DMS53 (cell line): ENCODE results near the gene HAO2.
A peak's percentile ranks its signal among the peaks of the same experiment; 100 is the strongest.
"Not testable (repeated sequence)": the region's sequence is repeated elsewhere in the genome, so short reads cannot be mapped to it uniquely, and the experiment has no call there.

Source experiments
- DNase-seq: peaks from one replicate; lab custom pipeline; 2025; lab: John Stamatoyannopoulos, UW

The HAO2 gene

DNA sequence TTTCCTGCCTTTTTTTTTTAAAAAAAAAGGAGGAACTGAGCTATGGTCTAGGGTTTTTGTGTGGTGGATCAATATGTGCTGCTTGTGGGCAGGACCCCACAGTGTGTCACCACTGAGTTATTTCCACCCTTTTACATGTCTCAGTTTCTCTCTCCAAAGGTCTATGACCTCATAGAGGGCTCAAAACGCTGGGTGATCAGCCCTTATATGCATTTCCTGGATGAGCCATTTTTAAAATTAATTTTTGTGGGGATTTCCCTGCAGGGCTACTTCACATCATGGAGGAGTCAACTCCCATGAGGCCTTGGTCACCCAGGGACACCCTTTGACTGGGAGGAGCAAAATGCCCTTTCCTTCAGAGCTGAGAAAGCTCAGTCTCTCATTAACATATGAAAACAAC lies 20.7 kb upstream of the HAO2 start:
- DNase-seq: no peak

DNA sequence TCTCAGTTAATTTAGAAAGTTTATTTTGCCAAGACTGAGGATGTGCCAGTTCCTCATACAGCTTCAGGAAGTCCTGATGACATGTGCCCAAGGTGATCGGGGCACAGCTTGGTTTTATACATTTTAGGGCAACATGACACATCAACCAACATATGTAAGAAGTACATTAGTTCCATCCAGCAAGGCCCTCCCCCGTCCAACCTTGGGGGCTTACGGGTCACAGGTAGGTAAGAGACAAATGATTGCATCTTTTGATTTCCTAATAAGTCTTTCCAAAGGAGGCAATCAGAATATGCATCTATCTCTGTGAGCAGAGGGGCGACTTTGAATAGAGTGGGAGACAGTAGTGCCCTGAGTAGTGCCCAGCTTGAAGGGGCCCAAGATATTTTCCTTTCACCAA lies 19.6 kb upstream of the HAO2 start:
- DNase-seq: no peak

- not testable (repeated sequence) for DNase-seq
Observed at GRCh38 chr1:119350866-119351265, 17.7 kb upstream of the HAO2 start.

GRCh38 chr1:119351997-119352396 lies 16.6 kb upstream of the HAO2 start:
- no peak for DNase-seq

GRCh38 chr1:119353836-119354235 lies 14.7 kb upstream of the HAO2 start:
- DNase-seq: no peak

- no peak for DNase-seq
Observed at GRCh38 chr1:119358636-119359035, 9.9 kb upstream of the HAO2 start.

DNA sequence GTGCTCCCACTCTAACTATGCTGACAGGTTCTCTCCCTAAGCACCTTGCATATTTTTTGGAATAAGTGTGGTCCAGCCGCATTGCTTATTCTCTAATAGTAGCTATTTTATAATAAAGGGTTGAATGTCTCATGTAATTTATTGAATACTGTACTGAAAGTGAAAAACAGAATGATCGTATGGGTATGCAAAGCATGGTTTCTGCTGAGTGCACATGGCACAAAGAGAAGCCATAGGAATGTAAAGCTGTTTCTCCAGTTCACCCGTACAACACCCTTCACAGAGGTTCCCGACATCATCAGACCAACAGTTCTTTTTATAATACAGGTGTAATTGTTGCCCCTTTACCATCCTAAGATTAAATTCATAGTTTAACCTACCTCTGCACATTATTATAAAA lies 8.9 kb upstream of the HAO2 start:
- no peak for DNase-seq

GRCh38 chr1:119361205-119361604 lies 7.4 kb upstream of the HAO2 start:
- DNase-seq: no peak

GRCh38 chr1:119361620-119362344 lies 6.8 kb upstream of the HAO2 start:
- DNase-seq: no peak

DNA sequence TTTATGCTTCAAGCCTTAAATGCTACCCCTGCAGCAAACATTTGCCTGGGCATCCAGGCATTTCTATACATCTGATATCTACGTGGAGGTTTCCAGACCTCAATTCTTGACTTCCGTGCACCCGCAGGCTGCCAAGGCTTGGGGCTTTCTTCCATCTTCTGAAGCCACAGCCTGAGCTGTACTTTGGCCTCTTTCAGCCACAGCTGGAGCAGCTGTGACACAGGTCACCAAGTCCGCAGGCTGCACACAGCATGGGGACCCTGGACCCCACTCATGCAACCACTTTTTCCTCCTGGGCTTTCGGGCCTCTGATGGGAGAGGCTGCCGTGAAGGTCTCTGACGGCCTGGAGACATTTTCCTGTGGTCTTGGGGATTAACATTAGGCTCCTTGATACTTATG lies 5.4 kb upstream of the HAO2 start:
- DNase-seq: no peak

- no peak for DNase-seq
Observed at GRCh38 chr1:119364640-119365039, 3.9 kb upstream of the HAO2 start.

GRCh38 chr1:119366424-119366823 lies 2.2 kb upstream of the HAO2 start:
- no peak for DNase-seq

GRCh38 chr1:119367432-119368124 lies 1.0 kb upstream of the HAO2 start:
- DNase-seq: peak; percentile 40

- DNase-seq: no peak
Observed at GRCh38 chr1:119370748-119371147, 2.2 kb downstream of the HAO2 start.

DNA sequence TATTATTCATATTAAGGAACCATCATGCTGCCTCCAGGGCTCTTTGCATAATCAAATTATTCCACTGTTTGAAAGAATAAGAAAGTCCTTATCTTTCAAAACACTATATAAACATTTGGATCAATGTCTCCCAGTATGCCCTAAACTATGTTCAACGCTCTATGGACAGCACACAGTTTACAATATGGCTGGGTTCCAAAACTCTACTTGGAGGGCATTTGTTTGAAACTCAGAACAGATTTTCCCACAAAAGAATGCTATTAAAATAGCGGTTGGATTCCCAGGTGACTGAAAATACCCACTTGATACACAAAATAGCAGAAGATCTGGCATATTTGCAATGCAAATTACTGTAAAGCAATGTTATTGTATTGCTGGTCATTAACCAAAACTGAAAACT lies 3.2 kb downstream of the HAO2 start:
- DNase-seq: no peak

DNA sequence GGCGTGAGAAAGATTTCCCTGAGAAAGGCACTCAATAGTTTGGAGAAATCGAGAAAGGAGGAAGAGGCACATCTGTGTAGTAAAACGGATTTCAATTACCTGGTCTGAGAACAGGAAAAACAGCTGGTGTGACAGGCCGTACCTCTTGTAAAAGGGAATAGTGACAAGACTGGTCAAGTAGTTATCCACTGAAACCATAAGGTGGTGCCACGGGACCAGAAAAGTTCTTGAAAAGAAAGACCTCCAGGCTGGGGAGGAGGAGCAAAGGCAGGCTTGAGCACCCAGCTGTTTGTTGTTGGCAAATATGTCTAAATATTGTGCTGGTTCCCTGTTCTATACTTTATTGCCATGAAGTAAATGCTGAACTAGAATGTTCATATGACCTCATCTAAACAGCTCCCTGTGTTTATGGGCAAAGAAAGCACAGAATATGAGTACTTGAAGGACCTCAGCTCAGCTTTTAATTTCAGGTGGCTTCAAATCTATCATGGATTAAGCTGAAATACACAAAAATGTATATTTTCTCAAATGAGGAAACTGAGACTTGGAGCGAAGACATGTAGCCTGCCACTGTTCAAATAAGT lies 4.0 kb downstream of the HAO2 start:
- peak; percentile 36 for DNase-seq

GRCh38 chr1:119373465-119373864 lies 4.9 kb downstream of the HAO2 start:
- peak; percentile 23 for DNase-seq

DNA sequence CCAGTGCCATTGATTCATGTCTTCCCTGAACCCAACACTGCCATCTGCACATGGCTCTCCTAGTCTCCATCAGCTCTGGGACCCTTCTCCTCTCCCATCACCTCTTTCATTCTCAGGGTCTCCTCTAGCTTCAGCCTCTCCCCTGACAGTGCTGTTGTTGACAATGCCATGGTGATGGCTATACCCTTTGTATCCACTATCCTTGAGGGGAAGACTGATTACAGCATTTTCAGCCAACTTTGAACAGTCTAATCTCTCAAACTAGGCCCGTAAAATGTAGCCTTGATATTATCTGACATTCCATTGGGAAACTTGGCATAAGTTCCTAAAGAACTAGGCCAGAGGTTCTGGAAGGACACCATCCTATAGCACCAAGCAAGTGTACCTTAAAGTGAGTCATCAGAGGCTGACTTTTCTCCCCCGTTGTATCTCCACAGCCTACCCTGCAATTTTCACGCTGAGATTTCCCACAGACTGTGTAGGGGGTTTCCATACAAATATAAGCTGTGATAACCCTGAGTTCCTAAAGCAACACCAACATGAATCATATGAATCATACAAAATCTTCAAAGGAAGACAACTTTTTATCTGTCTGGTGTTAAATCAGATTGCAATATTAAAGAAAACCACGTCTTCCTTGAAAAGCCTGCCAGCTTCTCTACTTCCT lies 5.8 kb downstream of the HAO2 start:
- no peak for DNase-seq

DNA sequence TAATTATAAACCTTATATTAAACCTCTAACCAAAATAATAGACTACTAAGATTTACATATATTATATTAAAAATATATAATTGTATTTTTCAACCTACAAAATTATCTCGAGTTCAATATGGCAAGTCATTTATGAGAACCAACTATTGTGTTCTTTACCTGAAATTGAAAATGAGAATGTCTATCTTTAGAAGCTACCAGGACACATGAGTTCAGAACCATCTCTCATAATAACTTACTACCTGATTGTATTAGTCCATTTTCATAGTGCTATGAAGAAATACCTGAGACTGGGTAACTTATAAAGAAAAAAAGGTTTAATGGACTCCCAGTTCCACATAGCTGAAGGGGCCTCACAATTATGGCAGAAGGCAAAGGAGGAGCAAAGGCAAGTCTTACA lies 6.8 kb downstream of the HAO2 start:
- DNase-seq: no peak

DNA sequence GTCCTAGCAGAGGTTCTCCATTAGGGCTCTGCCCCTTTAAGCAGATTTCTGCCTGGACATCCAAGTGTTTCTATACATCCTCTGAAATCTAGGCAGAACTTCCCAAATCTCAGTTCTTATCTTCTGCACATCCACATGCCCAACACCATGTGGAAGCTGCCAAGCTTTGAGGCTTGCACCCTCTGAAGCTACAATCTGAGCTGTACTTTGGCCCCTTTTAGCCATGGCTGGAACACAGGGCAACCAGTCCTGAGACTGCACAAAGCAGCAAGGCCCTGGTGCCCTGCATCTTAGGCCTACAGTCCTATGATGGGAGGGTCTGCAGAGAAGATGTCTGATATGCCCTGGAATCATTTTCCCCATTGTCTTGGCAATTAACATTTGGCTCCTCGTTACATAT lies 8.0 kb downstream of the HAO2 start:
- DNase-seq: no peak

DNA sequence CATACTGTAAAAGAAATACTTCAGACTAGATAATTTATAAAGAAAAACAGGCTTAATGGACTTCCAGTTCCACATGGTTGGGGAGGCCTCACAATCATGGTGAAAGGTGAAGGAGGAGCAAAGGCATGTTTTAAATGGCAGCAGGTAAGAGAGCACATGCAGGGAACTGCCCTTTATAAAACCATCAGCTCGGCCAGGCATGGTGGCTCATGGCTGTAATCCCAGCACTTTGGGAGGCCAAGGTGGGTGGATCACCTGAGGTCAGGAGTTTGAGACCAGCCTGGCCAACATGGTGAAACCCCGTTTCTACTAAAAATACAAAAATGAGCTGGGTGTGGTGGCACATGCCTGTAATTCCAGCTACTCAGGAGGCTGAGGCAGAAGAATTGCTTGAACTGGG lies 9.0 kb downstream of the HAO2 start:
- not testable (repeated sequence) for DNase-seq

DNA sequence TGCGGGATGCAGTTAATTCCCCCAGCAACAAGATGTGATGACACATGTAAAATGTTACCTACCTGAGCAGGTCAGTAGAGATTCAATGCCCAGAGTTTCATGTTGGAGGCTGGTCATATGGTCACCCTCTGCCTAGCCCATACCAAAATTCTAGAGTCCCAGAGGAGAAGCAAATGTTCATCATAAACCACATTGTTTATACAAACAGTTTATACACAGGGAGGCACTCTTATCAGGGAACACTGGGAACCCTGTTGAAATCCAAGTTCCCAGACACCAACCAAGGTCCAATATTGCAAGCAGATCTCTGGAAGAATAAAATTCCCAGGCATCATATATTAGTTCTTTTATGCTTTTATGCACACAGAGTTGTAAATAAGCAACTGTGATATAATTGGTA lies 10.5 kb downstream of the HAO2 start:
- no peak for DNase-seq

DNA sequence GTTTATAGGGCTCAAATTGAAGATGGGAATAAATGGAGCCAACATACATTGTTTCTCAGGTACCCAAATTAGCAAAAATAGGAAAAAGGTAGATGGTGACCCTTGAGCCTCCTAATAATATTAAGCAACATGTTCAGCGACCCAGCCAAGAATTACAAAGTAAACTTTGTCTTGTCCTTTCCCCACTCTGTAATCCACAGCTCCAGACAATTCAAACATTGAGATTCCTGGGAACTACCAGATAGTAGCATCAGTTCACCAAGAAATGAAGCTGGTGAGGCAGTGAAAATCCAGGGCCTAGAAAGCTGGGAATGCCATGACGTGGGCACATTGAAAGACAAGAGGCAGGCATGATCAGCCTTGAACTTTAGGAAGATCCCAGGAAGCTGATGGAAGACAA lies 11.7 kb downstream of the HAO2 start:
- no peak for DNase-seq
